ENCODE measurements around the gene RTL1.

Gene RTL1

DNA sequence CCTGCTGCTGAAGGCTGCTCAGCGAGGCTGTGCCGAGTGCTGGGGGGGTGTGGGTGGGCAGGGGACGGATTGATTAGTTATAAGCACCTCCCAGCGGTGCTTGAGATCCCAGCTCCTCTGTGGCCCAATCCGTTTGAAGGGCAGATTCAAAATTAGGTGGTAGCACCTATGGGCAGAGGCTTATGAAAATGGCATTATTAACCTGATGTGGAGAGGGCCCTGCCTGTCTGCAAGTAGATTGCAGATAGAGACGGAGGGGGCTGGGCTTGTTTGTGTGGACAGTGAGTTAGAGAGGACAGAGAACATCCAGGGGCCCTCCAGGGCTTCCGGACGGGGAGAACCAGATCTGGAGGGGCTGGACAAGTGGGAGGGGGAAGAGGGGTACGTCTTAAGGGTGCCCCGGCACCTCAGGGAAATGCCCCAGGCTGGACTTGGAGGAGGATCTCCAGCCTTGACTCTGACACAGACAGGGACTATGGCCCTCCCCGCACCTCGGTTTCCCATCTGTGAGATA, at the start of gene RTL1:
Gene RTL1, minus strand, starts transcription at position 51 of the 514 bp plus-strand sequence. CDS start 18,934 bp downstream, outside the sequence.
- DNase-seq = no peak

DNA sequence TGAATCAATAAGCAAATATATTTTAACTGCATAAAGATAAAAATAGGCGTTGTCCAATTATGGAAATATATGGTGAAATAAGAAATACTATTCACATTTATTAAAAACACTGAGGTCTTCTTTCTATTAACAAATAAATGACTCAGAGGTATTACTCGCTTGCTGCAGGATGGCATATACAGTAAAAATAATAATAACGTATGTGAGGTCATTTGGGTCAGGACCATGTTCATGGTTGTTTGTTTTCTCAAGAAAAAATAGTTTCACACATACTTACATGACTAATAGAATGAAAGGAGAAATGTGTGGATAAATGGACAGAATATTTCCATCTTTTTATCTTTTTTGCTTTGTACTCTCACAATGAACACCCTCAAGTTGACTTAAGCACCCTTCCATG, 46.5 kb upstream of the RTL1 start:
- no peak for DNase-seq

DNA sequence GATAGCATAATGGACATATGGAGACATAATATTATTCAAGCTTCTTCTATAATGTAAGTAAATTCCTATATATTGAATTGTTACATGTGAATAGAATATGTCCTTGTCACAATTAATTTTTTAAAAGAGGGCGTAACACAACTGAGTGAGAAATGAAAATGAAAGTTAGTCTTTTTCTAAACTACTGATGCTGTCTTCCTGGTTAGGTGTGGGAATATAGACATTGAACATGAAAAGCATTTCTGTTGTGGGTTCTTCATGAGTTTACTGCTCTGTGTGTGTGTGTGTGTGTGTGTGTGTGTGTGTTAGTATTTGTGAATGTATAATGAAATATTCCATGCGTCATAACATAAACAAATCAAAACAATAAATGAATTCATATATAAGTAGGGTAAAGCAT, 40.5 kb upstream of the RTL1 start:
- no peak for DNase-seq

DNA sequence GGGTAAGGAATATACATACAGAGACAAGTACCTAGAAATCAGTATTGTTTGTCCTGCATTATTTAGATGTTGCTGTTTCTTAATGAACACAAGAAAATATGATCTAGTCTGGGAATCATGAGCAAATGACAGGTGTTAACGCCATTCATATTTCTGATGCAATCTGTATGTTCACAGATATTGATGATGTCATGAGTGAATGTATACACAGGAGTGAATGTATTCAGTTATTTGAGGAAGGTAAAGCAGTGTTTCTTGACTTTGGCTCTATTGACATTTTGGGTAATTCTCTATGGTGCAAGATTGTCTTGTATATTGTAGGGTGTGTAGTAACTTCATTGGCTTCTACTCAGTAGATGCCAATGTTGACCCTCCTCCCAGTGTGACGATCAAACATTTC, 26.7 kb upstream of the RTL1 start:
- no peak for DNase-seq

DNA sequence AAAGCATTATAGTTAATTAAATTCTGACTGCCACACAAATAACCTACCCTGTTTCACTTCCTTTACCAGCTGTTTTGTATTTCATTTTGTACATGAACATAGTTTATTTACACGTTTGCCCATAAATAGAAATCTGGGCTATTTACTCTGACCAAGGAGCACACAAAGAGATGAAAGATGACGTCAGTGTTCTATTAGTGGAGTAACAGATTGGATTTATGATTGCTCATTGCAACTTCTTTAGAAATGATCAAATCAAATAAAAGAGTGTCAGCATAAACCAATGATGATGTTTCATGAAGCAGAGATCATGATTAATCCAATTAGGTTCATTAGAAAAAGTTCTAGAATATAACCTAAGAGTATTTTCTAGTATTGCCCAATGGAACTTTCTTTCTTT, 12.0 kb upstream of the RTL1 start:
- no peak for DNase-seq

DNA sequence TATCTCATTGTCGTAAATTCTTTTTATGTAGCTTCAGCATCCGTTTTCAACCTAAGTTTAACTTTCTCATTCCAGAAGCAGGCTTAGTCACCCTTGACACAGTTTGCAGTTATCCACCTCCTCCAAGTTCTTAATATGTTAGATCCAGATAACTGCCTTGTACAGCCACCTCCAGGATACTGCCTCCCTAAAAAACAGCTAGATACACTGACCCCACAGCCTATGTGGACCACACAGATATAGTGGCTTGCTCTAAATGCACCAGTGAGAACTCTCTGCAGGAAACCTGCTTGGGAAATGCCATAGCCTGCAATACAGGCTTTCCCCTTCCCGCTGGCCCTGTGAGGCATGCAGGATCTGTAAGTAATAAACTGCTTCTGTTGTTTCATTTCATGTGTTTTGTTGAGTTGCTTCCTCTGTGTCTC, 11.1 kb upstream of the RTL1 start:
- no peak for DNase-seq

DNA sequence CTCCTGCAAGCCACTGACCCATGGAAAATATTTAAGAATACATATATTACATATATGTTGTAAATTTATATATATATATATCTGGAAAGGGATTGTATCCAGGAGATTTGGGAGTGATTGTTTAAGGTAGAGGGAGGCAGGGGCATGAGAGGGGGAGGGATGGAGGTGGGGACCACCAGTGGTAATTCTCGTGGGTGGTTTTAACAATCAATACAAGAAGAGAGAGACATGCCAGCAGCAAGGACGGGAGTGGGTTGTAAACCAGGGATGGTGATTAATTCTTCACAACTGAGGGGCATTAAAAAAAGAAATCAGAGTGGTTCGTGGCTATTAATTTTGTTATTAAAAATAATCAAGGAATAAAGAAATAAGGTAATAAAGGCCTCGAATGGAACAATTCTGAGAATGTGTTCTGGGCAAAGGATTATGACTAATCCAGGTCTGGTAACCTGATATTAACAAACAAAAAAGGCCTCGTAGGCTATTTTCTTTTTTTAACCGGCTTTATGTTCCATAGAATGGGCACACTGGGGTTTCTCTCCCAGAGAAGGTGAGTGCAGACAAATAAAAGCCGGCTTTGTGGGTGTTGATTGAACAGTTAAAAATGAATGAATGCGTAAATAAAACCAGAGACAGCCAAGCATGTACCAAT, 8.3 kb upstream of the RTL1 start:
- DNase-seq = no peak

DNA sequence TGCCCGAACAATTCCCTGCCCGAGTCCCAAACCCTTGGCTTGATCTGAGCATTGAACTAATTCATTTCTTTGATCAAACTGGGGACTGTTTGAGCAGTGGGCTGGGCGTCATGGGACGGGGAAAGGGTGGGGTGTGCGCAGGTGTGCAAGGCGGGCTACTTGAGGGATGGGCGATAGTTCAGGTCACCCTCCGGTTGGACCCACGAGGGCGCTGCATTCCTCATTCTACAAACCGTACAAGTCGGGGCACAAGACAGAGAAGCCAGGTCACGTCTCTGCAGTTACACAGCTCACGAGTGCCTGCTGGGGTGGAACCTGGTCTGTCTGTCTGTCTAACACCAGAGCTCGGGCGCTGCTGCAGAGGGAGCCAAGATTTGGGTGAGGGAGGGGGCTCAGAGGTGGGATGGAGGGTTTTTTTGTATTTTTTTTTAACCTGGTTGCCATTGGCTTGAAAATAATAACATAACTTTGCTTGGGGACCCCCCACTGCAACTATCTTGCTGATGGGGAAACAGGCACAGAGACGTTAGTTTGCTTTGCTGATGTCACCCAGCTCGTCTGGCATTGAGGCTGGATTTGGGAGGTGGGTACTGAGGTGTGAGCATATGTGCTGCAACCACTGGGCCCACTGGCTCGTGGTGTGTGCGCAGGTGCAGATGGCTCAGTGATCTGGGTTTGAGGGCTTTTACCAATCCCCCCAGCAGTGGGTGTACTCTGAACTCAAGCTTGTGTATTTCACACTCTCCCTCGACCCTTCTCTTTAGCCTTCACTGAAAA, 7.6 kb upstream of the RTL1 start:
- DNase-seq = no peak

DNA sequence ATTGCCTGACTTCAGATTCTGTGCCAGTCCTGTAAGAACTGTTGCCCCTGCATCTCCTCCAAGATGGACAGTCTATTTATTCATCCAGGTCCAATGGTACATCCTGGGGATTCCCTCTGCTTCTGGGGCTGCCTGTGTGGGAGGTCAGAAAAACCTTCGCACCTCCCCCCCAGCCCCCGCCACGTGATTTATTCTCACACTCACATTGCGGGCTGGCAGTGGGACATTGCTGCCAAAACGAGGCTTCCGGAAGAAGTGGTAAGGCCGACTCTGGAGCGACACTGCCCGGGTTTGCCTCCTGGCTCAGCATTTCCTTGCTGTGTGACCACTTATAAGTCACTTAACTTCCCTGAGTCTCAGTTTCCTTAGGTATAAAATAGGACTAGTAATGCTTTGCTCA, 5.9 kb upstream of the RTL1 start:
- no peak for DNase-seq

DNA sequence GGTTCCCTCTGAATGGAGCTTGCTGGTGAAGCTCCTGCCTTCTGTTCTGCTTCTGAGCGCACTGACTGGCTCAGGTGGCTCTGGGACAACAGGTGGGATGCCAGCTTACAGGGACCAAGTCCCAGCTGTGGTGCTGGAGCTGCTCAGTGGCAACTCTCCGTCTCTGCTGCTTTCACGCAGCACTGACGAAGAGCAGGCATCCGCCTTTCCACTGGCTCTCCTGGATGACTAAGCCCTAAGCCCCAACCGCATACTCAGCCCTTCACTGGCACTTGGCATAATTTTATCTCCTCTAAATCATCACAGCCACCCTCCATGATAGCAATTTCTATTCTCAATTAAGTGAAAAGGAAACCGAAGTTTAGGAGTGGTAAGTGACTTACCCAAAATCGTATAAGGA, 3.7 kb upstream of the RTL1 start:
- DNase-seq = no peak

DNA sequence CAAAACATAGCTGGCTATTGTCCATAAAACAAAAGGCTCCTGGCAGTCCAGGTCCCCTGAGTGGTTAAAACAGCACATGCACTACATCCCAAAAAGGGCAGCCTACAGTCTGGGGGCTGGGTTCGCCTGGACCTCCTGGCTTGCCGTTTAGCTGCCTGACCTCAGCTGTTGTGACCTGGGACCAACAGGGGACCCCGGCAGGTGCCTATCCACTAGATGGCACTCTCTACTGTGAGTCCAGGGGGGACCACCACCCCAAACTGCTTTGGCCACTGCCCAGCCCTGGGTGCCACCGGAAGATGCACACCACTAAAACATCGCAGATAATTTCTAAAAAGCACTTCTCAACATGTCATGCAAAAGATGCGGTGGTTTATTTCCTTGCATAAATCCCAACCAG, 2.9 kb upstream of the RTL1 start:
- no peak for DNase-seq

DNA sequence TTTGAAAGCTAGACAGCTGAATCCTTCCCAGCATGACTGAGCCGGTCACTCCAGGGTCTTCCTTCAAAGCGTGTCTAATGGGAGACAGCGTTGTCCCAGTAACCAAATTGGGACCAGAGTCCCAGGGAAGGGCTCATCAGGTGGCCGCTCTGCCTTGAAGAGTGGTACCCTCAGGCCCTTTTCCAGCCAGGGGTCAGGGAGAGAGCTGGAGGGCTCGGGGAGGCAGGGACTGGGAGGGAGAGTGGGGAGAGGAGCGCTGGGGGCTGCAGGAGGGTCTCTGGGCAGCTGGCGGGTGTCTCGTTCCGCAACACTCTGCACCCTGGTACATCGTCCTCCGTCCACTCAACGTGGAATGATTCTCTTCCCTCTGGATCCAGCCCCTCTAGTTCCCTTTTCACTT, 1.6 kb upstream of the RTL1 start:
- DNase-seq = no peak

DNA sequence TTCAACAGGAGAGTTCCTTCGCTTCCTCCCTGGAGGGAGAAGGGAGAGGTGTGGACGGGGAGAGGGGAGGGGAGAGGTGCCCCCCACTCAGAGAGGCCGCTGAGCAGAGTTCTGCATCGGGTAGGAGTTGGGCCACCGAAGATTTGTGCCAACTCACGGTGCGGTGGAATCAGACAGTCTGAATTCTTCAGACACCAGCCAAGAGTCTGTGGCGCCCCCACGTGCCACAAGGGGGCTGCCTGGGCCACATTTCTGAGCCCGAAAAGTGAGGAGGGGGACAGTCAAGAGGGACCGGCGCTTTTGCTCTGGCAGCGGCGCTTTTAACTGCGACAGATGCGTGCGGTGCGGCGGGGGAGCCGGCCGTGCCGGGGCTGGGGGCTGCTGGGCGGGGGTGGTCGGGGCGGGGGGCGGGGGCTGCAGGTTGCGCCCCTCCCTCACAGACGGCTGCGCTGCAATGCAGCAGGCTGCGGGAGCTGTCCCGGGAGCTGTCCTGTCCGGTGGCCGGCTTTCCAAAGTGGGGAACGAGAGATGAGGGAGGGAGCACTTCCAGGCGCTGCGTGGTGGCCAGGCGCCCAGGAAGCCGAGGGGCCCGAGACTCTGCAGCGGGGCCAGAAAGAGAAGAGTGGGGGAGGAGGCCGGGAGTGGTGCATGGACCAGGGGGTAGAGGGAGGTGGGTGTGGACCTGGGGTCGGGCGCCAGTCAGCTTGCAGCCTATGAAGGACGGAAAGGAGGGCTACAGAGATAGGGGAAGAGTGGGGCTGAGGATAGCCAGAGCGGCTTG, 975 bp upstream of the RTL1 start:
- no peak for DNase-seq

DNA sequence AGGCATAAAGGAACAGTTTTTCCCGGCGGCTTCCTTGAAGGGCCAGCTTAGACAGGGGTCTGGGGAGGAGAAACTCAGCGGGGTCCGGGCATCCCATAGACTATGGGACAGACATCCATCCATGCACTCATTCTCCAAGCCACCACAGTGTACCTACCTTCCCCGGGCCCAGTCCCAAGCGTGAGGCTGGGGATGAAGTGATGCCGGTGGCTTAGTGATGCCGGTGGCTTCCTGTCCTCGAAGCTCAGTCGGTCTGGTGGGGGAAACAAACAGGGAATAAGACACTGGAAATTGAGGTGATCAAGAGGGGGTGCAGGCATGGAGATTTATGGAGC, 421 bp downstream of the RTL1 start:
- no peak for DNase-seq

DNA sequence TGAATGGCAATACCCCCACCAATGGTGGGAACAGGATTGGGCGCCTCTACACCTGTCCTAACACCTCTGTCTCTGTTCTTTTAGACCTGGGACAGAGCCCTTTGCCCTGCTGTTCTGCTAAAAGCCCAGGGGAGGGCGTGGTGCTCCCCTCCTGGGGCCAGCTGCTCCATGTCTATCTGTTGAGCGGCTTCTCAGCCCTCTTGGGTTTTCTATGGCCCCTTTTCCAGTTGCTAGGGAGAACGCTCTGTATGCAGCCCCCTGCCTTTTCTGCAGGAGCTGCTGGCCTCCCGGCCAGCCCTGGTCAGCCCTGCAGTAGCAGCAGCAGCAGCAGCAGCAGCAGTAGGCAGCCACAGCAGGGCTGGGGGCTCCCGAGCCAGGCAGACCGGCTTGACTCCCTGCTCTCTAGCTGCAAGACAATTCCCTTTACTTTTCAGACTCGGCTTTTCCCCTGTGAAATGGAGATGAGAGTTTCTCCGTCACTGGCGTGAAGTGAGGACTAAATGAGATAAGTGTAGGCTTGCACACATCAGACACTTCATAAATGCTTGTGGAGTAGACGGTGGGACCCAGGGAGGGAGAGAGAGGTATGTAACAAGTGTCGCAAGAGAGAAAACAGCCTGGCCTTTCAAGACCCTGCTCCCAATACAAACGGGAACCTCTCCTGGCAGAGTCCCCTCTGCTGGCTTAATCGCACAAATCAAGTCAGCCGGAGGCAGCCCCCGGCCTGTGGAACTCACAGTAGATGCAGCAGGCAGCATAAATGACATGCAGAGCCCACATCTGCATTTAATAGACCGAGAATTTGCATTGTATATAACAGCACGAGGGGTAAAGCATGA, 1.0 kb downstream of the RTL1 start:
- no peak for DNase-seq

DNA sequence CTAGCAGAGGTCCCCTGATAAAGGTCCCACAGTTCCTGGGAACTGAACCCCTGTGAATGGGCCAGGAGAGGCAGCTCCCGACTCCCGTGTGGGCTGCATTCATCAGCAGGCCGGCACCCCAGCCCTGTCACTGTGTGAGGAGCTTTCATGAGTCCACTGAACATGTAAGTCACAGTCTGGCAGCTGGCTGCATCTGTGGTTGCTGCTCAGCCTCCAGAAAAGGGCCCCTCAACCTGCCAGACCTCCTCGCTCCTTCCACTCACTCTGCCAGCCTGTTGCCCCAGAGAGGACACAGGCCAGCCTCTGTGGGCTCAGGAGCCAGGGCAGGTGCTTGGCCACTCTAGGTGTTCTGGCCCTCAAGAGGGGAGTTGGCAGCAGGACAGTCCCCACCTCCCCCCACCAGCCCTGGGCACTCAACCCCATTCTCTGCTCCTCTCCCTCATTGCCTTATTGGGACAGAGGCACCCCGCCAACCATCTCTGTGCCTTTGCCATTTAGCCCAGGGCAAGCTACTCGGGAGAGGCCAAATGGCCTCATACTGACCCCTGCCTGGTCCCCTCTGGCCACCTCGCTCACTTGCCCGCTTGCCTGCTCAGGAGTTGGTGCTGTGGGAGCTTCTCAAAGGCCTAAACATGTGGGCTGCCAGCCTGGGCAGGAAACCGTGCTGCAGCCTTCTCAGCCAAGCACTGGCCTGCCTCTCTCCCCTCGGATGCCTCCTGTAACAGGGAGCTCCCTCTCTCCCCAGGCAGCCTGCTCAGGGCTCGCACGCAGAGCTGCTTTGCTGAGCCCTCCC, 1.9 kb downstream of the RTL1 start:
- DNase-seq = no peak

DNA sequence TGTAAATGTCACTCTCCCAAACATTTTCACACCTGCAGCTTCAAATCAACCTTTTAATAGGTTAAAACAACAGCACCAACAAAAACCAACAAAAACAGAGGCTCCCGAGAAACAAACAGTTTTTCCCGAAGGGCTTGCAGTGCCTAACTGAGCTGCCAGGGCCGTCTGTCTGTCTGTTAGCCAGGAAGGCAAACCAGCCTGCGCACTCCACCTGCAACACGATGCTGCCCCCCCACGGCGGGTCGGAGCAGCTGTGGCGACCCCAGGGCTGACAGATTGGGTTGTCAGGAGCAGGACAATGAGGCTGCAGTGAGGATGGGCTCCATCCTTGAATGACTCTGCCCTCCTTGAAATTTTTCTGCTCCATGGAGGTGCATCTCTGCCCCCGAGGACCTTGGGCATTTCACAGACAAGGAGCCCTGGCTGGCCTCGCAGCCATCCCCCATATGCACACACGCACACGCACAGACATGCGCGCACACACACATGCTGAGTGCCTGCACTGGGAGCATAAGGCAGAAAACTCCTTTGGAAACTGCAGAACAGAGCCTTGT, 2.6 kb downstream of the RTL1 start:
- DNase-seq = no peak

DNA sequence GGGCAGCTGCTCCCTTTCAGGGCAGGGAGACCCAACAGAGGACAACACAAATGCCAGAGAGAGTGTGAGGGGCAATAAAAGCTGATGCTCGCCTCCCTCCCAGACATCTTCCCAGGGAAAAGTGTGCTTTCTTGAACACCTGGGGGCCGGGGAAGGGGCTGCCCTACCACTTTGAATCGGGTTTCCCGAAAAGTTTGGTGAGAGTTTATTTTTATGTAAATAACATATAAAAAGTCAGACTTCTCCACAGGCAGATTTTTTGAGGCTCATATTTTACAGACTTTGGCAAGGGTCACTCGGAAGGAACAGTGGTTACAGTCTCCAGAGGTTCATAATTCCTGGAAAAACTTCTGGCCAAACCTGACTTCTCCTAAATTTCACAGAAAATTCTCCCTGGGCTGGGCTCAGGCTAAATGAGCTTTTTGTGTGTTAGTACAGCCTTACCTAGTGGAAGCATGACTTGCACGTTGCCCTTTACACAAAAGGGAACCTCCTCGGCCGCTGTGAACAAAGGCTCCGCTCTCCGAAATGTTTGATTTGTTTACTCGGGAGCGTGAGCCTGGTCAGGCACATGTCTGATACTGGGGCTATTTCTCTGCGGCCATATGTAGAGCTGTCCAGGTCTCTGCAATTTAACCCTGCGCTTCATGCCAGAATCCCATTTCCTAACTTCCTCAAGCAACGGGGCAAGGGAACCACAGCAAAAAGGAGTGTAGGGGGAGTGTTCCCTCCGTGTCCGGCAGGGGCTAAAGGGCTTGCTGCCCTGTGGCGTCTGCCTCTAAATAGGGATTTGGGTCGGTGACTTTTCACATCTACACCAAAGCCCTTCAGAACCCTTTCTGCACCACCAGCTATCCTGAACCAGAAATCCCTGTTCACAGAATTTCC, 3.4 kb downstream of the RTL1 start:
- no peak for DNase-seq

DNA sequence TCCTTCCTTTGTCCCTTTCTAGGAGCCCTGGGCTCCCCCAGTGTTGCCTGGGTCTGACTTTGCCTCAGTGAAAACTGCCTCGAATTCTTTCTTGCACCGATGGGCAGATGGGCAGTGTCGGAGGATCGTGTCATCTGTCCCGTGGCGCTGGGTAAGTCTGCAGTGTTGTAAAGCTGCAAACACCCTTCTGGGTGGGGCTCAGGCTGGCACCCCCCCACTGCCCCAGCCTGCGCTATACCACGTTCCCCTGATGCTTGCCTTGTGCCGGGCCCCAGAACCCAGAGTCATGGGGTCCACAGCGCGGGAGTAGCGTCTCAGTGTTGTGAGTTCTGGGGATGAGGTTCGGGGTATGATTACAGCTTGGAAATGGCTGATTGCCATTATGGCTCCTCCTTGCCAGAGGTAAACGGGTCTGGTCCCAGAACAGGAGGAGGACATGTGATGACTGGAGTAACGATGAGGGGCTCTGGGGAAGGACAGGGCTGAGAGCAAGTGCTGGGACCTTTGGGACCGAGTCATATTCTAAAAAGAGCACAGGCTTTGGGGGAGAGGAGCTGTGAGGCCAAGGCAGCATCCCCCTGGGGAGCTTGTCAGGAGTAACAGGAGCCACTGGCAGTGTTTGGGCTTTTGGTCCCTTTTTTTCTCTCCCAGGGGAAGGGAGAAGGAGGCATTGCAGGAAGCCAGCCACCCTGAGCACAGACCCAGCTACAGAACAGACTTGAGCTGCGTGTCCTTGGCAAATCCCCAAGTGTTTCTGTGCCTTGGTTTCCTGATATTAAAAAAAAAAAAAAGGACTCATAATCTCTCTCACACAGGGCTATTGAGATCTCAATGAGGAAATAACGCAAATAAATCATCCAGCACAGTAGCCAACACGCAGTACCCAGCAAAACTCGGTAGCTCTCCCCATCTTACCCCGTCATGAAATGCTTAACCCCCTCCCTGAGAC, 4.3 kb downstream of the RTL1 start:
- no peak for DNase-seq

All from inflammatory macrophage treated with lipopolysaccharide for 1 hour (primary cell).